Endothelial cell of umbilical vein (primary cell): ENCODE measurements around the gene ZNF783. TPM values are rescaled to one million over a fixed set of nuclear protein-coding genes. Genes with fewer than 3 reads are reported as not detected.

Source experiments
- BruUV-seq: library from RNA; stranded (reverse); fragments of 400-500 nt; replicated peaks from 2 replicates; lab custom pipeline; 2021; lab: Mats Ljungman, UMichigan
- CTCF ChIA-PET: fragments of 300-600, 350-600 bp; sonication (Branson Sonifier 250); formaldehyde crosslinking; loops from one replicate; lab custom pipeline; 2021; ENCODE audit warnings: antibody characterized with exemption, inconsistent platforms; lab: Charles Lee
- POLR2A ChIA-PET: fragments of 300-600, 350-600 bp; sonication (Branson Sonifier 250); formaldehyde crosslinking; loops from one replicate; lab custom pipeline; 2021; ENCODE audit warnings: antibody characterized with exemption, inconsistent platforms; lab: Charles Lee
- DNase-seq: peaks from one replicate; pipeline ENCODE4 v3.0.0-alpha.2; 2011; ENCODE audit warnings: low read depth, low spot score
- FAIRE-seq: peaks from 2 replicates; lab custom pipeline; 2011; peaks lifted over from hg19 to GRCh38; lab: Jason Lieb, UNC
- H2AFZ ChIP-seq: 2 replicates; pipeline ENCODE4 v1.6.0; 2012; ENCODE audit warnings: low read depth, low read length, control low read depth, inconsistent platforms
- H3K27ac ChIP-seq: 2 replicates; pipeline ENCODE4 v1.5.1; 2011; ENCODE audit warnings: low read depth, mild to moderate bottlenecking, control low read depth, low read length, moderate library complexity; ENCODE audit not compliant: insufficient read depth
- H3K27me3 ChIP-seq, 2 experiments: 2 replicates each; pipeline versions ENCODE4 v1.6.0 to v1.6.1; 2011; ENCODE audit warnings: low read length in 2 of 2, mixed read lengths in 1 of 2; ENCODE audit not compliant: control insufficient read depth in 2 of 2, insufficient read depth in 2 of 2
- H3K36me3 ChIP-seq, 2 experiments: 2 replicates in 1 of 2; 3 replicates in 1 of 2; pipeline ENCODE4 v1.5.1; 2011; ENCODE audit warnings: low read length in 2 of 2, mild to moderate bottlenecking in 1 of 2, moderate library complexity in 1 of 2; ENCODE audit not compliant: control insufficient read depth in 2 of 2, insufficient read depth in 2 of 2; ENCODE audit errors: extremely low read depth in 1 of 2
- H3K4me1 ChIP-seq: 3 replicates; pipeline ENCODE4 v1.5.1; 2011; ENCODE audit warnings: mild to moderate bottlenecking, low read length; ENCODE audit not compliant: control insufficient read depth, insufficient read depth; ENCODE audit errors: extremely low read depth
- H3K4me2 ChIP-seq: 2 replicates; pipeline ENCODE4 v1.6.1; 2011; ENCODE audit warnings: low read length, control low read depth, mixed read lengths; ENCODE audit not compliant: insufficient read depth
- H3K4me3 ChIP-seq, 3 experiments: fragments of 200-600 bp in 1 of 3; sonication (generic), shearing (Covaris generic) in 1 of 3; replicated peaks in 1 of 3; 2 replicates each; pipeline ENCODE4 v1.5.1; 2011 to 2016; ENCODE audit warnings: control low read depth in 3 of 3, low read length in 3 of 3, mild to moderate bottlenecking in 2 of 3, inconsistent platforms in 1 of 3, low read depth in 1 of 3, moderate library complexity in 1 of 3; ENCODE audit not compliant: insufficient read depth in 1 of 3
- H3K79me2 ChIP-seq: 2 replicates; pipeline ENCODE4 v1.6.0; 2012; ENCODE audit warnings: low read length, inconsistent platforms; ENCODE audit not compliant: control insufficient read depth, insufficient read depth
- H3K9ac ChIP-seq: replicated peaks from 2 replicates; pipeline ENCODE3; 2011; ENCODE audit warnings: low read length, control low read depth; ENCODE audit not compliant: insufficient read depth; ENCODE audit errors: extremely low read depth
- H3K9me1 ChIP-seq: replicated peaks from 3 replicates; pipeline ENCODE4 v1.6.0; 2011; ENCODE audit warnings: mild to moderate bottlenecking, low read length; ENCODE audit not compliant: control insufficient read depth, insufficient read depth; ENCODE audit errors: extremely low read depth
- H3K9me3 ChIP-seq: replicated peaks from 2 replicates; pipeline ENCODE4 v1.5.1; 2012; ENCODE audit warnings: low read length, inconsistent platforms; ENCODE audit not compliant: control insufficient read depth, insufficient read depth
- H4K20me1 ChIP-seq: replicated peaks from 2 replicates; pipeline ENCODE3; 2011; ENCODE audit warnings: mild to moderate bottlenecking, low read length; ENCODE audit not compliant: control insufficient read depth, insufficient read depth; ENCODE audit errors: extremely low read depth
- EZH2 ChIP-seq: IDR thresholded peaks from 2 replicates; pipeline ENCODE4 v1.6.1; 2012; ENCODE audit warnings: borderline replicate concordance, low read depth, mild to moderate bottlenecking, moderate library complexity, low read length, inconsistent platforms; ENCODE audit not compliant: severe bottlenecking
- FOS ChIP-seq: IDR thresholded peaks from 2 replicates; pipeline ENCODE4 v1.6.1; 2011; ENCODE audit warnings: mild to moderate bottlenecking, low read length, moderate library complexity, borderline replicate concordance; ENCODE audit not compliant: insufficient read depth
- GATA2 ChIP-seq: IDR thresholded peaks from 2 replicates; pipeline ENCODE4 v1.7.0; 2011; ENCODE audit warnings: low read depth, mild to moderate bottlenecking, moderate library complexity, mixed read lengths, low read length; ENCODE audit not compliant: insufficient read length, insufficient read depth
- MYC ChIP-seq: IDR thresholded peaks from one replicate; pipeline ENCODE4 v1.6.1; 2011; ENCODE audit warnings: mild to moderate bottlenecking, low read depth, low read length
- POLR2A ChIP-seq: IDR thresholded peaks from 2 replicates; pipeline ENCODE4 v1.6.1; 2012; ENCODE audit warnings: low read depth, mild to moderate bottlenecking, control low read depth, low read length
- POLR2AphosphoS5 ChIP-seq: IDR thresholded peaks from 2 replicates; pipeline ENCODE4 v1.6.1; 2012; ENCODE audit warnings: low read depth, mild to moderate bottlenecking, control low read depth, low read length, moderate library complexity; ENCODE audit not compliant: insufficient read depth
- dilution Hi-C: fragments of 300-500 bp; cut with MboI; formaldehyde crosslinking; loops from one replicate; pipeline ENCODE4 v1.15.0; 2019; ENCODE audit warnings: low sequenced_read_pairs; ENCODE audit not compliant: extremely low pct_ligation_motif_present
- intact Hi-C: fragments of 100-400 bp; cut with micrococcal nuclease; formaldehyde crosslinking; loops from one replicate; pipeline ENCODE4 v1.10.0; 2022
- polyA plus RNA-seq, 4 experiments: library from polyadenylated mRNA; depleted of rRNA in 3 of 4; stranded (reverse) in 3 of 4; unstranded in 1 of 4; fragments of >200 nt; gene quantifications; 2 replicates each; pipeline versions ENCODE4 v1.2.1 to v1.2.3, GENCODE V29; 2011 to 2012; ENCODE audit warnings: missing spikeins in 1 of 4
- total RNA-seq: library from RNA; stranded (reverse); gene quantifications from 2 replicates; pipeline ENCODE4 v1.2.3, GENCODE V29; 2021
- TF ChIP-seq, protein P1 (sequence below), 2 donors: IDR thresholded peaks; 1 replicate in 1 of 2; 2 replicates in 1 of 2; pipeline ENCODE4 v1.5.1; 2011; ENCODE audit warnings: low read length in 2 of 2, mild to moderate bottlenecking in 2 of 2, moderate library complexity in 2 of 2, control low read depth in 1 of 2, inconsistent platforms in 1 of 2, low read depth in 1 of 2; ENCODE audit not compliant: insufficient read depth in 1 of 2; ENCODE audit errors: extremely low read depth in 1 of 2

ZNF783 gene
- total and polyA plus RNA-seq, 2 donors (not counting 3 experiments of a cell fraction or from before 2014, with no cell fraction given), result 7.3 to 9.8 TPM

DNA sequence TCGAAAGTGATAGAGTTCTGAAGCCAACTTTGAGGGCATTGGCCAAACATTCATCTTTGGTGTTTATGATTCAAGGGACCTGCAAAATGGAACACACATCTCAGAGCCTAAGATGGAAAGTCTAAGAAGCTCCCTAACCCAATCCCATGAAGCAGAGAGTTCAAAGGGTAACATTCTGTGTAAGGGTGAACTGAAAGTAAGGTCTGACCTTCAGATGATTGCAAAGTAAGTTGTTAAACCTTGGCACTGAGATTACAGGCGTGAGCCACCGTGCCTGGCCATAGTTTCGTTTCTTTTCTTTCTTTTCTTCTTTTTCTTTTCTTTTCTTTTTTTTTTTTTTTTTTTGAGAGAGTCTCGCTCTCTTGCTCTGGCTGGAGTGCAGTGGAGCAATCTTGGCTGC lies 20.3 kb upstream of the ZNF783 start:
- dilution Hi-C loops, result no loop called here
- DNase-seq, result no peak
- H3K27me3 ChIP-seq, result no peaks in the 10 kb centered on the region
- no peaks in the 10 kb centered on the region for H3K36me3 ChIP-seq
- no TSS peak for BruUV-seq
- intact Hi-C loops, result no loop called here
- peaks cover 25% of the 10 kb centered on the region for H3K79me2 ChIP-seq
- ChIA-PET CTCF (interaction anchor here (1.7 kb wide), 1 partner anchor 20 kb away, joined by 5 read pairs; no protein-coding TSS in a partner anchor), POLR2A (no interaction called here)
- H2AFZ ChIP-seq, result no peak overlapping the region
- H3K4me2 ChIP-seq, result no peak overlapping the region
- no peak overlapping the region for H3K27ac ChIP-seq
- no peak overlapping the region for H3K4me3 ChIP-seq
- no peak overlapping the region for H3K9ac ChIP-seq
- H3K4me1 ChIP-seq, result peaks cover 9% of the 10 kb centered on the region
- TF ChIP-seq GATA2, result no peak
- no peak for TF ChIP-seq MYC
- TF ChIP-seq, protein P1, sequence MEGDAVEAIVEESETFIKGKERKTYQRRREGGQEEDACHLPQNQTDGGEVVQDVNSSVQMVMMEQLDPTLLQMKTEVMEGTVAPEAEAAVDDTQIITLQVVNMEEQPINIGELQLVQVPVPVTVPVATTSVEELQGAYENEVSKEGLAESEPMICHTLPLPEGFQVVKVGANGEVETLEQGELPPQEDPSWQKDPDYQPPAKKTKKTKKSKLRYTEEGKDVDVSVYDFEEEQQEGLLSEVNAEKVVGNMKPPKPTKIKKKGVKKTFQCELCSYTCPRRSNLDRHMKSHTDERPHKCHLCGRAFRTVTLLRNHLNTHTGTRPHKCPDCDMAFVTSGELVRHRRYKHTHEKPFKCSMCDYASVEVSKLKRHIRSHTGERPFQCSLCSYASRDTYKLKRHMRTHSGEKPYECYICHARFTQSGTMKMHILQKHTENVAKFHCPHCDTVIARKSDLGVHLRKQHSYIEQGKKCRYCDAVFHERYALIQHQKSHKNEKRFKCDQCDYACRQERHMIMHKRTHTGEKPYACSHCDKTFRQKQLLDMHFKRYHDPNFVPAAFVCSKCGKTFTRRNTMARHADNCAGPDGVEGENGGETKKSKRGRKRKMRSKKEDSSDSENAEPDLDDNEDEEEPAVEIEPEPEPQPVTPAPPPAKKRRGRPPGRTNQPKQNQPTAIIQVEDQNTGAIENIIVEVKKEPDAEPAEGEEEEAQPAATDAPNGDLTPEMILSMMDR (IDR thresholded peaks at IDR 0.05; ENCODE audit: extremely low read depth in 1 of 2, insufficient read depth in 1 of 2, low read depth in 1 of 2, low read length in 2 of 2), result no peak
- no peak for TF ChIP-seq POLR2AphosphoS5
- TF ChIP-seq FOS, result no peak
- TF ChIP-seq EZH2, result no peak
- TF ChIP-seq POLR2A, result no peak
- no peak for FAIRE-seq
- peaks cover 3% of the 10 kb centered on the region for H3K9me1 ChIP-seq
- no peaks in the 10 kb centered on the region for H4K20me1 ChIP-seq
- H3K9me3 ChIP-seq, result no peaks in the 10 kb centered on the region
